HG02981 (cell line): ENCODE data around the gene DRC7.

ENCODE experiments used
- ATAC-seq: cut with Tn5 transposase; IDR thresholded peaks from one replicate; pipeline ENCODE4 v1.9.1; 2021; ENCODE audit warnings: mild to moderate bottlenecking, moderate library complexity; ENCODE audit not compliant: unreplicated experiment

The DRC7 gene

GRCh38 chr16:57781349-57781740, 86.7 kb downstream of the DRC7 start:
- ATAC-seq = no peak
